Measurements from ENCODE around the gene L3MBTL4.

Gene L3MBTL4

DNA sequence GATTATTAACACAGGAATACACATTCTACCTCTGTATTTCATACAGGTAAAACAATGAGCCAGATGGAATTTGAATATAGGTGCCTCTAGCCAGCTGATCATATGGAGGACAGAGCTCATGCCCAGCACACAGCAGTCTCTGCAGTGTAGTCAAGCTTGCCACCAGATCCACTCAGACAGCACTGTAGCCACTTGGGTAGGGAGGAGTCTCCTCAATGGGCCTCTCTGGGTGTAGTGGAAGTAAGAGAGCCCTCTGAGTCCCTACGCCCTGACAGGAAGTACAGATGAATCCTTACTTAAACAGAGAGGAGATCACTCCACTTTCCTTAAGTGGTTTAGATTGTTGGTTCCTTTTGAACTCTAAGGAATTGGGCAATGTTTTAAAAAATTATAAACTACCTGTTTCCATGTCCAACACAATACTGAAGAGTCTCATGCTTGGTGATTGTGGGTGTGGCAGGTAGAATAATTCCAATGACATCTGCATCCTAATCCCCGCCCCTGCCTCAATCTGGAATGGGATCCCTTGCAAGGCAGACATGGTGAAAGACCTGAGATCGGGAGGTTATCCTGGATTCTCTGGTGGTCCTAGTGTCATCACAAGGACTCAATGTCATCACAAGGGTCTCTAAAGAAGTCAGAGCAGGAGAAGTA, 496.4 kb downstream of the L3MBTL4 start:
- no peak for DNase-seq

GRCh38 chr18:5914951-5915350, 499.8 kb downstream of the L3MBTL4 start:
- peak in 1 of 56 donors; percentile 7 for DNase-seq

GRCh38 chr18:5914016-5914415, 500.7 kb downstream of the L3MBTL4 start:
- no peak for DNase-seq

GRCh38 chr18:5912566-5912965, 502.1 kb downstream of the L3MBTL4 start:
- DNase-seq: no peak

GRCh38 chr18:5909125-5909524, 505.6 kb downstream of the L3MBTL4 start:
- DNase-seq: no peak

All from nucleus accumbens (tissue), 56 donors.